Muscle layer of colon (tissue), 2 donors: ENCODE results near the gene KCNJ4.
A peak's percentile ranks its signal among the peaks of the same experiment; 100 is the strongest.

ENCODE experiments used
- H3K27ac ChIP-seq: one replicate; pipeline ENCODE4 v1.7.0; 2013; ENCODE audit warnings: low read depth, mild to moderate bottlenecking, low read length, moderate library complexity
- H3K27me3 ChIP-seq, 2 donors: one replicate each; pipeline ENCODE4 v1.7.0; 2013; ENCODE audit warnings: low read length in 2 of 2, mild to moderate bottlenecking in 2 of 2; ENCODE audit not compliant: insufficient read depth in 2 of 2, control insufficient read depth in 1 of 2
- H3K36me3 ChIP-seq: one replicate; pipeline ENCODE4 v1.7.0; 2013; ENCODE audit warnings: mild to moderate bottlenecking, low read length; ENCODE audit not compliant: insufficient read depth
- H3K4me1 ChIP-seq: one replicate; pipeline ENCODE4 v1.7.0; 2013; ENCODE audit warnings: mild to moderate bottlenecking, low read length; ENCODE audit not compliant: insufficient read depth
- H3K4me3 ChIP-seq, 2 donors: one replicate each; pipeline ENCODE4 v1.7.0; 2013; ENCODE audit warnings: low read length in 2 of 2, low read depth in 1 of 2, mild to moderate bottlenecking in 1 of 2, moderate library complexity in 1 of 2
- H3K9ac ChIP-seq: one replicate; pipeline ENCODE4 v1.7.0; 2013; ENCODE audit warnings: low read length
- H3K9me3 ChIP-seq: one replicate; pipeline ENCODE4 v1.7.0; 2013; ENCODE audit warnings: mild to moderate bottlenecking, low read length
- donor health status: abdominal sarcoma.
- donor health status: Adenocarcinoma of cecum.

KCNJ4 gene

GRCh38 chr22:38469306-38469781 is 14.3 kb upstream of the KCNJ4 start:
- Histone ChIP-seq H3K9ac (no peak overlapping the region), H3K4me3 (no peak overlapping the region)

GRCh38 chr22:38468443-38469305 is 13.7 kb upstream of the KCNJ4 start:
- Histone ChIP-seq H3K9me3 (no peaks in the 10 kb centered on the region), H3K27ac (peak overlapping the region; percentile 72), H3K4me3 (peak overlapping the region; percentile 67 to 84), H3K9ac (peak overlapping the region; percentile 27), H3K27me3 (peaks cover 0 to 13% of the 10 kb centered on the region in 2 donors), H3K36me3 (no peaks in the 10 kb centered on the region), H3K4me1 (peaks cover 12% of the 10 kb centered on the region)

More at GRCh38 chr22:38469306-38469781, 14.3 kb upstream of the KCNJ4 start:
- no peaks in the 10 kb centered on the region for H3K36me3 ChIP-seq
- no peaks in the 10 kb centered on the region for H3K9me3 ChIP-seq
- peaks cover 12% of the 10 kb centered on the region for H3K4me1 ChIP-seq
- peaks cover 0 to 13% of the 10 kb centered on the region in 2 donors for H3K27me3 ChIP-seq
- H3K27ac ChIP-seq = no peak overlapping the region

GRCh38 chr22:38467904-38468442 is 13.0 kb upstream of the KCNJ4 start, which contains the start of gene KDELR3:
Gene KDELR3 (plus strand): TSS chr22:38468096. CDS start chr22:38468234, 138 bp downstream.
- H3K27me3 ChIP-seq = peaks cover 0 to 13% of the 10 kb centered on the region in 2 donors
- no peaks in the 10 kb centered on the region for H3K36me3 ChIP-seq
- no peaks in the 10 kb centered on the region for H3K9me3 ChIP-seq
- H3K27ac ChIP-seq = peak within 1 kb of the TSS; percentile 72
- peaks cover 12% of the 10 kb centered on the region for H3K4me1 ChIP-seq
- peak within 1 kb of the TSS; percentile 67 to 84 for H3K4me3 ChIP-seq
- H3K9ac ChIP-seq = peak within 1 kb of the TSS; percentile 27

GRCh38 chr22:38467438-38467903 is 12.5 kb upstream of the KCNJ4 start:
- Histone ChIP-seq H3K27me3 (peaks cover 0 to 15% of the 10 kb centered on the region in 2 donors), H3K27ac (peak overlapping the region; percentile 63), H3K9ac (no peak overlapping the region), H3K4me1 (peaks cover 12% of the 10 kb centered on the region), H3K36me3 (no peaks in the 10 kb centered on the region), H3K9me3 (no peaks in the 10 kb centered on the region), H3K4me3 (peak overlapping the region; percentile 67 to 84)

GRCh38 chr22:38465673-38466490 is 10.9 kb upstream of the KCNJ4 start:
- Histone ChIP-seq H3K27me3 (peaks cover 0 to 23% of the 10 kb centered on the region in 2 donors), H3K4me1 (peaks cover 12% of the 10 kb centered on the region), H3K4me3 (no peak overlapping the region)

GRCh38 chr22:38464992-38465672 is 10.1 kb upstream of the KCNJ4 start:
- no peaks in the 10 kb centered on the region for H3K36me3 ChIP-seq
- no peak overlapping the region for H3K9ac ChIP-seq
- no peak overlapping the region for H3K4me3 ChIP-seq
- peaks cover 0 to 23% of the 10 kb centered on the region in 2 donors for H3K27me3 ChIP-seq
- H3K27ac ChIP-seq = no peak overlapping the region
- no peaks in the 10 kb centered on the region for H3K9me3 ChIP-seq
- peaks cover 12% of the 10 kb centered on the region for H3K4me1 ChIP-seq

More at GRCh38 chr22:38465673-38466490, 10.9 kb upstream of the KCNJ4 start:
- Histone ChIP-seq H3K9me3 (no peaks in the 10 kb centered on the region), H3K9ac (no peak overlapping the region), H3K36me3 (no peaks in the 10 kb centered on the region), H3K27ac (no peak overlapping the region)

GRCh38 chr22:38462960-38463784 is 8.2 kb upstream of the KCNJ4 start:
- H3K27ac ChIP-seq = no peak overlapping the region
- no peak overlapping the region for H3K4me3 ChIP-seq

GRCh38 chr22:38461414-38462081 is 6.5 kb upstream of the KCNJ4 start:
- H3K27me3 ChIP-seq = peaks cover 5 to 39% of the 10 kb centered on the region in 2 donors
- H3K9me3 ChIP-seq = no peaks in the 10 kb centered on the region
- no peak overlapping the region for H3K27ac ChIP-seq
- H3K4me1 ChIP-seq = no peaks in the 10 kb centered on the region
- H3K36me3 ChIP-seq = no peaks in the 10 kb centered on the region
- H3K4me3 ChIP-seq = peak overlapping the region in 1 of 2 donors; percentile 9
- H3K9ac ChIP-seq = no peak overlapping the region

More at GRCh38 chr22:38462960-38463784, 8.2 kb upstream of the KCNJ4 start:
- H3K9ac ChIP-seq = no peak overlapping the region
- no peaks in the 10 kb centered on the region for H3K36me3 ChIP-seq
- H3K9me3 ChIP-seq = no peaks in the 10 kb centered on the region
- peaks cover 5 to 42% of the 10 kb centered on the region in 2 donors for H3K27me3 ChIP-seq
- peaks cover 7% of the 10 kb centered on the region for H3K4me1 ChIP-seq

GRCh38 chr22:38461057-38461413 is 6.0 kb upstream of the KCNJ4 start:
- Histone ChIP-seq H3K27me3 (peaks cover 8 to 44% of the 10 kb centered on the region in 2 donors), H3K9ac (no peak overlapping the region), H3K36me3 (no peaks in the 10 kb centered on the region), H3K9me3 (no peaks in the 10 kb centered on the region), H3K27ac (no peak overlapping the region), H3K4me3 (no peak overlapping the region), H3K4me1 (no peaks in the 10 kb centered on the region)
